ENCODE measurements around the gene GLUL.

GRCh38 chr1:182395906-182396305 is 4.3 kb upstream of the GLUL start:
- TF ChIP-seq CTCF (conservative IDR thresholded peaks at IDR 0.05; ENCODE audit: low read length) (no peak), EZH2phosphoT487 (IDR thresholded peaks at IDR 0.05; ENCODE audit: borderline replicate concordance) (no peak)

Data from Loucy (cell line).